B cell (primary cell): Measurements from ENCODE around the gene DDT. TPM values are rescaled to one million over a fixed set of nuclear protein-coding genes. Genes with fewer than 3 reads are reported as not detected.
A peak's percentile ranks its signal among the peaks of the same experiment; 100 is the strongest.
"Not testable (repeated sequence)": the region's sequence is repeated elsewhere in the genome, so short reads cannot be mapped to it uniquely, and the experiment has no call there.

ENCODE experiments used
- ATAC-seq: fragments of 200-7000 bp; cut with Tn5 transposase; one replicate; pipeline ENCODE4 v1.10.0; 2021; ENCODE audit warnings: low read depth, mild to moderate bottlenecking, moderate number of reproducible peaks, moderate library complexity
- CTCF ChIA-PET: fragments of 350-600 bp; sonication (Branson Sonifier 250); formaldehyde crosslinking; loops from one replicate; lab custom pipeline; 2021; ENCODE audit warnings: antibody characterized with exemption, inconsistent platforms; lab: Charles Lee
- POLR2A ChIA-PET: fragments of 350-600 bp; sonication (Branson Sonifier 250); formaldehyde crosslinking; loops from one replicate; lab custom pipeline; 2021; ENCODE audit warnings: antibody characterized with exemption; lab: Charles Lee
- DNase-seq: peaks from one replicate; pipeline ENCODE4 v3.0.0; 2013
- H2AFZ ChIP-seq: 2 replicates; pipeline ENCODE4 v1.6.1; 2012; ENCODE audit warnings: mild to moderate bottlenecking, low read depth, low read length; ENCODE audit not compliant: insufficient read depth, poor library complexity, severe bottlenecking
- H3K27ac ChIP-seq, 2 donors: 1 replicate in 1 of 2; 2 replicates in 1 of 2; pipeline ENCODE4 v1.5.1; 2012 to 2013; ENCODE audit warnings: low read length in 2 of 2, mild to moderate bottlenecking in 2 of 2, moderate library complexity in 1 of 2
- H3K27me3 ChIP-seq, 4 experiments: fragments of 200-600 bp in 1 of 4; sonication (generic) in 1 of 4; replicated peaks in 1 of 4; 1 replicate in 2 of 4; 2 replicates in 2 of 4; pipeline versions ENCODE4 v1.6.1 to v1.7.0; 2013 to 2016; ENCODE audit warnings: low read length in 3 of 4, mild to moderate bottlenecking in 2 of 4, mixed read lengths in 1 of 4, moderate library complexity in 1 of 4; ENCODE audit not compliant: insufficient read depth in 4 of 4, control insufficient read depth in 3 of 4; ENCODE audit errors: control extremely low read depth in 1 of 4
- H3K36me3 ChIP-seq, 2 experiments: replicated peaks in 1 of 2; 1 replicate in 1 of 2; 2 replicates in 1 of 2; pipeline versions ENCODE4 v1.6.1 to v1.7.1; 2013; ENCODE audit warnings: low read length in 1 of 2; ENCODE audit not compliant: insufficient read depth in 2 of 2, control insufficient read depth in 1 of 2; ENCODE audit errors: control extremely low read depth in 1 of 2, extremely low read depth in 1 of 2
- H3K4me1 ChIP-seq, 2 donors: fragments of 200-600 bp in 1 of 2; sonication (generic) in 1 of 2; 1 replicate in 1 of 2; 2 replicates in 1 of 2; pipeline versions ENCODE4 v1.5.1 to v1.6.1; 2013 to 2017; ENCODE audit warnings: low read length in 2 of 2; ENCODE audit not compliant: control insufficient read depth in 2 of 2, insufficient read depth in 2 of 2
- H3K4me2 ChIP-seq: replicated peaks from 2 replicates; pipeline ENCODE3; 2012; ENCODE audit warnings: mild to moderate bottlenecking, low read depth, low read length; ENCODE audit not compliant: poor library complexity, severe bottlenecking
- H3K4me3 ChIP-seq, 5 experiments: fragments of 200-600 bp in 1 of 5; sonication (generic) in 1 of 5; 1 replicate in 3 of 5; 2 replicates in 2 of 5; pipeline versions ENCODE4 v1.5.1 to v1.7.0; 2011 to 2016; ENCODE audit warnings: low read length in 4 of 5, mild to moderate bottlenecking in 4 of 5, low read depth in 2 of 5, control low read depth in 1 of 5, moderate library complexity in 1 of 5; ENCODE audit not compliant: insufficient read depth in 1 of 5; ENCODE audit errors: control extremely low read depth in 1 of 5, extremely low read depth in 1 of 5
- H3K79me2 ChIP-seq: fragments of 200-600 bp; sonication (generic); one replicate; pipeline ENCODE4 v1.6.0; 2016; ENCODE audit warnings: low read length; ENCODE audit not compliant: control insufficient read depth, insufficient read depth
- H3K9ac ChIP-seq: fragments of 200-600 bp; sonication (generic); 2 replicates; pipeline ENCODE4 v1.6.1; 2017; ENCODE audit warnings: mild to moderate bottlenecking, low read length, moderate library complexity
- H3K9me3 ChIP-seq, 3 donors: one replicate each; pipeline versions ENCODE4 v1.6.1 to v1.7.1; 2013; ENCODE audit warnings: low read length in 2 of 3; ENCODE audit not compliant: control insufficient read depth in 2 of 3, insufficient read depth in 1 of 3; ENCODE audit errors: control extremely low read depth in 1 of 3
- H4K20me1 ChIP-seq: 2 replicates; pipeline ENCODE4 v1.6.0; 2012; ENCODE audit warnings: mild to moderate bottlenecking, low read length; ENCODE audit not compliant: insufficient read depth, control insufficient read depth, poor library complexity, severe bottlenecking
- H3K27ac Mint-ChIP-seq: one replicate; pipeline ENCODE4 v1.8.0; 2021; ENCODE audit warnings: mixed read lengths
- H3K27me3 Mint-ChIP-seq: one replicate; pipeline ENCODE4 v1.8.0; 2021; ENCODE audit warnings: mixed read lengths
- H3K4me1 Mint-ChIP-seq: one replicate; pipeline ENCODE4 v1.8.0; 2021; ENCODE audit warnings: mixed read lengths
- H3K4me3 Mint-ChIP-seq: one replicate; pipeline ENCODE4 v1.8.0; 2021; ENCODE audit warnings: mixed read lengths
- H3K9me3 Mint-ChIP-seq: one replicate; pipeline ENCODE4 v1.8.0; 2022; ENCODE audit warnings: mixed read lengths; ENCODE audit not compliant: insufficient read depth
- EZH2 ChIP-seq: IDR thresholded peaks from 2 replicates; pipeline ENCODE4 v1.6.1; 2012; ENCODE audit warnings: borderline replicate concordance, low read depth, mild to moderate bottlenecking, moderate library complexity, low read length; ENCODE audit not compliant: insufficient read depth, poor library complexity, severe bottlenecking
- WGBS: methylation state at CpG from one replicate; pipeline ENCODE4 v1.1.5; 2013; ENCODE audit warnings: missing lambda C conversion rate; ENCODE audit not compliant: insufficient coverage; 5-methylcytosine and 5-hydroxymethylcytosine counted together
- intact Hi-C: fragments of 100-400 bp; cut with micrococcal nuclease; formaldehyde crosslinking; loops from one replicate; pipeline ENCODE4 v1.10.0; 2022
- polyA plus RNA-seq: library from polyadenylated mRNA; depleted of rRNA; stranded (reverse); fragments of >200 nt; gene quantifications from 2 replicates; pipeline ENCODE4 v1.2.3, GENCODE V29; 2012
- total RNA-seq, 2 donors: library from RNA; stranded (reverse); fragments of 120-200 nt in 1 of 2; gene quantifications; 1 replicate in 1 of 2; 2 replicates in 1 of 2; pipeline versions ENCODE4 v1.2.3 to v1.2.4, GENCODE V29; 2013 to 2022
- TF ChIP-seq, protein P1 (sequence below): fragments of 200-600 bp; IDR thresholded peaks from one replicate; pipeline ENCODE4 v1.8.0; 2022; ENCODE audit warnings: antibody characterized with exemption, mild to moderate bottlenecking

The DDT gene
- total and polyA plus RNA-seq, 2 donors (not counting 1 experiment from before 2014, with no cell fraction given): 105 to 142 TPM

DNA sequence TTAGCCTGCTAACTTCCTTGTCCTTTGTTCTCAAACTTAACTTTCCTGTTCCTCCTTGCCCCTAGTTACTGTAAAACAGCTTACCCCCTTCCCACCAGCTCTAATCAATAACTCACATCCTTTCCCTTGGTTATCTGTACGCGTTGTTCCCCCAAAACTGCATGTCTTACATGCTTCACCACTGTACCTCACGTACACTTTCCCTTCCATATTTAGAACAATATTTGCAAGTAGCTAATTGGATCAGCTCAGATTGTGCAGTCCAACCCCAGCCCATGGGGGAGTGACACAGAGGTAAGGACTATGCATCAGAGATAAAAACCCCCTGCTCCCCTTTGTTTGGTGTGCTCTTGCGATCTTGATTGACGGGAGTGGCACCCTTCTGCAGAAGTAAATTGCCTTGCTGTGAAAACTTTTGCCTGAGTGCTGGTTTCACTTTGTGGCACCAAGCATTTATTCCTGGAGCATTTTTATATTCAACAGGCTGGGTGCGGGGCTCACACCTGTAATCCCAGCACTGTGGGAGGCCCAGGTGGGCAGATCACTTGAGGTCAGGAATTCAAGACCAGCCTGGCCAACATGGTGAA lies 49.1 kb downstream of the DDT start:
- Histone ChIP-seq H3K4me2 (no peak overlapping the region), H3K27me3 (peaks cover 0 to 2% (median 0%) of the 10 kb centered on the region in 4 experiments), H3K27ac (no peak overlapping the region), H3K4me3 (no peak overlapping the region), H3K9me3 (peaks cover 0 to 28% (median 9%) of the 10 kb centered on the region in 3 donors), H3K9ac (no peak overlapping the region), H3K36me3 (peaks cover 0 to 49% of the 10 kb centered on the region in 2 experiments), H4K20me1 (no peaks in the 10 kb centered on the region), H2AFZ (no peak overlapping the region), H3K4me1 (peaks cover 6 to 12% of the 10 kb centered on the region in 2 donors), H3K79me2 (peaks cover 36% of the 10 kb centered on the region)
- intact Hi-C loops: no loop called here
- CTCF ChIA-PET: no interaction called here
- Mint-ChIP-seq H3K9me3 (peaks cover 4% of the 10 kb centered on the region), H3K4me3 (no peak overlapping the region), H3K27me3 (no peaks in the 10 kb centered on the region), H3K4me1 (peaks cover 13% of the 10 kb centered on the region), H3K27ac (peak overlapping the region; percentile 50)
- TF ChIP-seq, protein P1, sequence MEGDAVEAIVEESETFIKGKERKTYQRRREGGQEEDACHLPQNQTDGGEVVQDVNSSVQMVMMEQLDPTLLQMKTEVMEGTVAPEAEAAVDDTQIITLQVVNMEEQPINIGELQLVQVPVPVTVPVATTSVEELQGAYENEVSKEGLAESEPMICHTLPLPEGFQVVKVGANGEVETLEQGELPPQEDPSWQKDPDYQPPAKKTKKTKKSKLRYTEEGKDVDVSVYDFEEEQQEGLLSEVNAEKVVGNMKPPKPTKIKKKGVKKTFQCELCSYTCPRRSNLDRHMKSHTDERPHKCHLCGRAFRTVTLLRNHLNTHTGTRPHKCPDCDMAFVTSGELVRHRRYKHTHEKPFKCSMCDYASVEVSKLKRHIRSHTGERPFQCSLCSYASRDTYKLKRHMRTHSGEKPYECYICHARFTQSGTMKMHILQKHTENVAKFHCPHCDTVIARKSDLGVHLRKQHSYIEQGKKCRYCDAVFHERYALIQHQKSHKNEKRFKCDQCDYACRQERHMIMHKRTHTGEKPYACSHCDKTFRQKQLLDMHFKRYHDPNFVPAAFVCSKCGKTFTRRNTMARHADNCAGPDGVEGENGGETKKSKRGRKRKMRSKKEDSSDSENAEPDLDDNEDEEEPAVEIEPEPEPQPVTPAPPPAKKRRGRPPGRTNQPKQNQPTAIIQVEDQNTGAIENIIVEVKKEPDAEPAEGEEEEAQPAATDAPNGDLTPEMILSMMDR: no peak
- TF ChIP-seq EZH2: no peak
- 92% methylated on average over 4 of the region's 6 CpGs for WGBS
- ATAC-seq (no peak), DNase-seq (peak; percentile 6)
- POLR2A ChIA-PET: no interaction called here

- TF ChIP-seq, protein P1: no peak
- no peak for TF ChIP-seq EZH2
- peaks cover 0 to 47% of the 10 kb centered on the region in 2 experiments for H3K36me3 ChIP-seq
- no peak overlapping the region for H3K4me3 Mint-ChIP-seq
- no peak for ATAC-seq
- CTCF ChIA-PET: no interaction called here
- WGBS: no CpG with 5 or more reads among the region's 2 CpGs
- POLR2A ChIA-PET: no interaction called here
- no peaks in the 10 kb centered on the region for H3K27me3 ChIP-seq
- H3K4me1 ChIP-seq: no peaks in the 10 kb centered on the region
- H3K4me1 Mint-ChIP-seq: peaks cover under 1% of the 10 kb centered on the region
- intact Hi-C loops: no loop called here
- H3K27me3 Mint-ChIP-seq: no peaks in the 10 kb centered on the region
- peaks cover 27% of the 10 kb centered on the region for H3K79me2 ChIP-seq
- no peak overlapping the region for H3K4me2 ChIP-seq
- DNase-seq: peak; percentile 1
- peaks cover 4% of the 10 kb centered on the region for H3K9me3 Mint-ChIP-seq
- H2AFZ ChIP-seq: no peak overlapping the region
- no peak overlapping the region for H3K9ac ChIP-seq
- no peak overlapping the region for H3K4me3 ChIP-seq
- no peaks in the 10 kb centered on the region for H4K20me1 ChIP-seq
- no peak overlapping the region for H3K27ac ChIP-seq
- H3K27ac Mint-ChIP-seq: no peak overlapping the region
- peaks cover 0 to 25% (median 9%) of the 10 kb centered on the region in 3 donors for H3K9me3 ChIP-seq
These were observed 51.3 kb downstream of the DDT start for GRCh38 chr22:23922921-23923320.

GRCh38 chr22:23921586-23922201 lies 52.5 kb downstream of the DDT start:
- H3K9me3 Mint-ChIP-seq, ATAC-seq, POLR2A ChIA-PET, H3K27ac ChIP-seq, intact Hi-C loops, H3K4me2 ChIP-seq, H3K27me3 ChIP-seq, H3K4me1 ChIP-seq, H4K20me1 ChIP-seq, H3K4me1 Mint-ChIP-seq, H3K27me3 Mint-ChIP-seq, H2AFZ ChIP-seq, H3K4me3 ChIP-seq, H3K4me3 Mint-ChIP-seq, H3K27ac Mint-ChIP-seq, H3K9ac ChIP-seq: not testable (repeated sequence)
- peaks cover 21% of the 10 kb centered on the region for H3K79me2 ChIP-seq
- peaks cover 0 to 23% (median 9%) of the 10 kb centered on the region in 3 donors for H3K9me3 ChIP-seq
- WGBS: 96% methylated on average over 11 of the region's 13 CpGs
- DNase-seq: peak; percentile 1
- H3K36me3 ChIP-seq: peaks cover 0 to 46% of the 10 kb centered on the region in 2 experiments
- CTCF ChIA-PET: interaction anchor here (0.7 kb wide), 1 partner anchor 39 kb away, joined by 4 read pairs; no protein-coding TSS in a partner anchor
